ENCODE results near the gene RSU1. TPM values are rescaled to one million over a fixed set of nuclear protein-coding genes. Genes with fewer than 3 reads are reported as not detected.

The RSU1 gene
- total RNA-seq, 1 donor from 2014 or later = 142 TPM

DNA sequence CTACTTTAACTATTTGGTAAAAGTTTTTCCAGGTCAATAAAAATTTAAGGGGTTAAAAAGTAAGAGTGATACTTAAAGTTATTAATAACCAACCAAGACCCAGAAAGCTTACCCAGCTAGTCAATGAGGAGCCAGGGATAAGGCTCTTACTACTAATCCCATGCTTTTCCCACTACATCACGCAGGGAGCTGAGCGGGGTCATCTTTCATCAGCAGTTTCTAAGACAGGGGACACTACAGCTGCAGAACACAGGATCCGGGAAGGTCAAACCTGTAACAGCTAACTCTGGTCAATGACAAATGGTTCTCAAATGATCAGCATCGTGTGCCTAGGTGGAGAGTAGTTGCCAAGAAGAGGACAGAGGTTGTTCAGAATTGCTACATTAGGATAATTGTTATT lies 65.1 kb downstream of the RSU1 start:
- no peaks in the 10 kb centered on the region for H3K9me3 ChIP-seq (ENCODE audit: insufficient read depth, low read depth, low read length)
- no peak for TF ChIP-seq EZH2 (IDR thresholded peaks at IDR 0.05; ENCODE audit: insufficient read depth, low read length)
- TF ChIP-seq, protein P1, sequence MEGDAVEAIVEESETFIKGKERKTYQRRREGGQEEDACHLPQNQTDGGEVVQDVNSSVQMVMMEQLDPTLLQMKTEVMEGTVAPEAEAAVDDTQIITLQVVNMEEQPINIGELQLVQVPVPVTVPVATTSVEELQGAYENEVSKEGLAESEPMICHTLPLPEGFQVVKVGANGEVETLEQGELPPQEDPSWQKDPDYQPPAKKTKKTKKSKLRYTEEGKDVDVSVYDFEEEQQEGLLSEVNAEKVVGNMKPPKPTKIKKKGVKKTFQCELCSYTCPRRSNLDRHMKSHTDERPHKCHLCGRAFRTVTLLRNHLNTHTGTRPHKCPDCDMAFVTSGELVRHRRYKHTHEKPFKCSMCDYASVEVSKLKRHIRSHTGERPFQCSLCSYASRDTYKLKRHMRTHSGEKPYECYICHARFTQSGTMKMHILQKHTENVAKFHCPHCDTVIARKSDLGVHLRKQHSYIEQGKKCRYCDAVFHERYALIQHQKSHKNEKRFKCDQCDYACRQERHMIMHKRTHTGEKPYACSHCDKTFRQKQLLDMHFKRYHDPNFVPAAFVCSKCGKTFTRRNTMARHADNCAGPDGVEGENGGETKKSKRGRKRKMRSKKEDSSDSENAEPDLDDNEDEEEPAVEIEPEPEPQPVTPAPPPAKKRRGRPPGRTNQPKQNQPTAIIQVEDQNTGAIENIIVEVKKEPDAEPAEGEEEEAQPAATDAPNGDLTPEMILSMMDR (IDR thresholded peaks at IDR 0.05; ENCODE audit: insufficient read depth, low read depth, low read length) = no peak
- H3K27ac Mint-ChIP-seq (ENCODE audit: unreplicated experiment) = no peak overlapping the region

DNA sequence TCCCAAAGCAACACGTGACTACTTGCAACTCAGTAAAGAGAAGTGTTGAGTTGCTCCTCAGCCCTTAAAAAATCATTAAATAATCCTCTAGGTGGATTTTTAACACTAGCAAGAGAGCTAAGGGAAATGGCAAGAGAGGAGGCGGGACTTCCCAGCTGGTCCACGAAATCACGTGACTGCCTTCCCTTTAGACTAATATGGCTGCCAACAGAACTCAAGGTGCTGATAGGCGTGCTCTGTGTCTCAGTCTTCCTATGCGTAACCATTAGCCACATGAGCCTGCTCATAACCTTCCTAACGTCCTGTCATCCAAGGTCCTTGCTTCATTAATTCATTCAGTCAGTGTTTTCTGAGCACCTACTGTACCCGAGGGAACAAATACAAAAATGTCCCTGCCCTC lies 66.0 kb downstream of the RSU1 start:
- Histone ChIP-seq H3K79me2 (ENCODE audit: insufficient read depth, low read length) (peaks cover 21% of the 10 kb centered on the region), H3K9ac (ENCODE audit: low read length) (no peak overlapping the region), H3K27ac (ENCODE audit: low read depth, low read length) (no peak overlapping the region), H3K27me3 (ENCODE audit: insufficient read depth, low read length) (no peaks in the 10 kb centered on the region), H3K4me3 (ENCODE audit: insufficient read depth, low read depth, low read length) (no peak overlapping the region), H4K20me1 (ENCODE audit: insufficient read depth, low read length) (peaks cover 44% of the 10 kb centered on the region), H3K9me3 (ENCODE audit: insufficient read depth, low read depth, low read length) (no peaks in the 10 kb centered on the region), H2AFZ (ENCODE audit: low read depth, low read length) (no peak overlapping the region), H3K4me1 (ENCODE audit: insufficient read depth, low read length) (no peaks in the 10 kb centered on the region), H3K36me3 (ENCODE audit: insufficient read depth, low read length) (peaks cover 23% of the 10 kb centered on the region), H3K4me2 (ENCODE audit: low read length) (no peak overlapping the region)
- FAIRE-seq (no peak), DNase-seq (ENCODE audit: low read depth) (no peak)
- Mint-ChIP-seq H3K9me3 (ENCODE audit: unreplicated experiment) (no peaks in the 10 kb centered on the region), H3K4me3 (ENCODE audit: unreplicated experiment) (no peak overlapping the region), H3K36me3 (ENCODE audit: low read depth, unreplicated experiment) (peaks cover 24% of the 10 kb centered on the region), H3K27ac (ENCODE audit: unreplicated experiment) (no peak overlapping the region), H3K27me3 (ENCODE audit: low read depth, unreplicated experiment) (no peaks in the 10 kb centered on the region), H3K4me1 (ENCODE audit: low read depth, unreplicated experiment) (peaks cover 1% of the 10 kb centered on the region)
- no peak for TF ChIP-seq EZH2 (IDR thresholded peaks at IDR 0.05; ENCODE audit: insufficient read depth, low read length)
- TF ChIP-seq, protein P1 (IDR thresholded peaks at IDR 0.05; ENCODE audit: insufficient read depth, low read depth, low read length) = no peak

More for the DNA sequence above, 65.1 kb downstream of the RSU1 start:
- Histone ChIP-seq H3K4me3 (ENCODE audit: insufficient read depth, low read depth, low read length) (no peak overlapping the region), H3K4me1 (ENCODE audit: insufficient read depth, low read length) (no peaks in the 10 kb centered on the region), H2AFZ (ENCODE audit: low read depth, low read length) (no peak overlapping the region), H3K36me3 (ENCODE audit: insufficient read depth, low read length) (peaks cover 23% of the 10 kb centered on the region), H3K27ac (ENCODE audit: low read depth, low read length) (no peak overlapping the region), H3K4me2 (ENCODE audit: low read length) (no peak overlapping the region), H4K20me1 (ENCODE audit: insufficient read depth, low read length) (peaks cover 49% of the 10 kb centered on the region), H3K27me3 (ENCODE audit: insufficient read depth, low read length) (no peaks in the 10 kb centered on the region), H3K9ac (ENCODE audit: low read length) (no peak overlapping the region), H3K79me2 (ENCODE audit: insufficient read depth, low read length) (peaks cover 24% of the 10 kb centered on the region)
- DNase-seq (ENCODE audit: low read depth) (no peak), FAIRE-seq (no peak)
- Mint-ChIP-seq H3K4me3 (ENCODE audit: unreplicated experiment) (no peak overlapping the region), H3K4me1 (ENCODE audit: low read depth, unreplicated experiment) (peaks cover 4% of the 10 kb centered on the region), H3K9me3 (ENCODE audit: unreplicated experiment) (no peaks in the 10 kb centered on the region), H3K36me3 (ENCODE audit: low read depth, unreplicated experiment) (peaks cover 26% of the 10 kb centered on the region), H3K27me3 (ENCODE audit: low read depth, unreplicated experiment) (no peaks in the 10 kb centered on the region)

DNA sequence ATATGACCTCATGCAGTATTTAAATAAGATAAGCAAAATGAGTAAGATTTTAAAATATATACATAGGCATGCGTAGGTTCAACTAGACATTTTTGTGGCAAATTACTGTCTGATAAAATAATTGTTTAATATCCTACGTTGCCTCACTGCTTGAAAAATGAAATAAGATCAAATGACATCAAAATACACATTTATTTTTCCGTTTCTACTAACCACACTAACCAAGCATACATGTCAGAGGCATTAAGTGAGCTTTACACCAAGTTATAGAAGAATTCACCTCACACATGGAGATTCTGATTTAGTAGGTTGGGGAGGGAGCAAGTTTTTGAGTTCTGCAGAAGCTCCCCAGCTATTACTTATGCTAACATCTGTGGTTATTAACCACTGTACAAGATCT lies 66.8 kb downstream of the RSU1 start:
- H3K9ac ChIP-seq (ENCODE audit: low read length) = no peak overlapping the region
- H3K4me3 ChIP-seq (ENCODE audit: insufficient read depth, low read depth, low read length) = no peak overlapping the region
- H3K27me3 Mint-ChIP-seq (ENCODE audit: low read depth, unreplicated experiment) = no peaks in the 10 kb centered on the region
- TF ChIP-seq, protein P1 (IDR thresholded peaks at IDR 0.05; ENCODE audit: insufficient read depth, low read depth, low read length) = no peak
- no peak for TF ChIP-seq EZH2 (IDR thresholded peaks at IDR 0.05; ENCODE audit: insufficient read depth, low read length)
- no peak overlapping the region for H3K27ac Mint-ChIP-seq (ENCODE audit: unreplicated experiment)
- H3K27me3 ChIP-seq (ENCODE audit: insufficient read depth, low read length) = no peaks in the 10 kb centered on the region
- H3K27ac ChIP-seq (ENCODE audit: low read depth, low read length) = no peak overlapping the region
- peaks cover 24% of the 10 kb centered on the region for H3K36me3 Mint-ChIP-seq (ENCODE audit: low read depth, unreplicated experiment)
- H3K9me3 Mint-ChIP-seq (ENCODE audit: unreplicated experiment) = no peaks in the 10 kb centered on the region
- no peaks in the 10 kb centered on the region for H3K4me1 ChIP-seq (ENCODE audit: insufficient read depth, low read length)
- FAIRE-seq (no peak), DNase-seq (ENCODE audit: low read depth) (peak; percentile 2)
- H4K20me1 ChIP-seq (ENCODE audit: insufficient read depth, low read length) = peaks cover 43% of the 10 kb centered on the region
- no peaks in the 10 kb centered on the region for H3K9me3 ChIP-seq (ENCODE audit: insufficient read depth, low read depth, low read length)
- no peak overlapping the region for H3K4me3 Mint-ChIP-seq (ENCODE audit: unreplicated experiment)
- H3K79me2 ChIP-seq (ENCODE audit: insufficient read depth, low read length) = peaks cover 15% of the 10 kb centered on the region
- peaks cover 23% of the 10 kb centered on the region for H3K36me3 ChIP-seq (ENCODE audit: insufficient read depth, low read length)
- H3K4me2 ChIP-seq (ENCODE audit: low read length) = no peak overlapping the region
- H3K4me1 Mint-ChIP-seq (ENCODE audit: low read depth, unreplicated experiment) = no peaks in the 10 kb centered on the region
- H2AFZ ChIP-seq (ENCODE audit: low read depth, low read length) = no peak overlapping the region

Measured in astrocyte (in vitro differentiated cells and primary cell).